ENCODE data around the gene IRX1.

IRX1 gene

DNA sequence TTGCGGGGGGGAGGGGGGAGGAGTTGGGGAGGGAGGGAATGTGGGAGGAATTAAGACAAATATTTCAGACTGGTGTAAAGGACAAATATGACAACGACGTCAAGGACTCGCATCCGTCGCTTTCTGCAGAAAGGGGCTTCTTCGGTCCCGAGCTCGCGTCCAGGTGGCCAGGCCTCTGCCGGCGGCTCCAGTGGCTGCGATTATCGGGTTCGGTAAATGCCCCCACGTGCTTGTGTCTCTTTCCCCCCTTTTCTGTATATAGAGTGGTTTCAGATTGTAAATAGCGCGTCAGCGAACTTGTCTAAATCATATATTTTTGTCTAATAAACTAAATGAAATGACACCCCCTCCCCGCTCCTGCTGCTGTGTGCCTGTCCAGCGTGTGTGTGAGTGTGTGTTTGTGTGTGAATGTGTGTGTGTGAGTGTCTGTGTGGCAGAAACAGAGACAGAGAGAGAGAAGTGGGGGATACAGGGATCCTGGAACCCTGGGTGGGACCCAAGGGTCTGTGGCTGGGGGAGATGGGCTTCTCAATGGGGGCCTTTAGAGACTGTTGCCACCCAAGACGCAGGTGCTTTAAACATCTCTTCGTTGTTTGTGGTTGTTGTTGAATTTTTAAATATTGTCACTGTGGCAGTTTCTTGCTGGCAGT, 5.6 kb downstream of the IRX1 start:
- no peak for DNase-seq

DNA sequence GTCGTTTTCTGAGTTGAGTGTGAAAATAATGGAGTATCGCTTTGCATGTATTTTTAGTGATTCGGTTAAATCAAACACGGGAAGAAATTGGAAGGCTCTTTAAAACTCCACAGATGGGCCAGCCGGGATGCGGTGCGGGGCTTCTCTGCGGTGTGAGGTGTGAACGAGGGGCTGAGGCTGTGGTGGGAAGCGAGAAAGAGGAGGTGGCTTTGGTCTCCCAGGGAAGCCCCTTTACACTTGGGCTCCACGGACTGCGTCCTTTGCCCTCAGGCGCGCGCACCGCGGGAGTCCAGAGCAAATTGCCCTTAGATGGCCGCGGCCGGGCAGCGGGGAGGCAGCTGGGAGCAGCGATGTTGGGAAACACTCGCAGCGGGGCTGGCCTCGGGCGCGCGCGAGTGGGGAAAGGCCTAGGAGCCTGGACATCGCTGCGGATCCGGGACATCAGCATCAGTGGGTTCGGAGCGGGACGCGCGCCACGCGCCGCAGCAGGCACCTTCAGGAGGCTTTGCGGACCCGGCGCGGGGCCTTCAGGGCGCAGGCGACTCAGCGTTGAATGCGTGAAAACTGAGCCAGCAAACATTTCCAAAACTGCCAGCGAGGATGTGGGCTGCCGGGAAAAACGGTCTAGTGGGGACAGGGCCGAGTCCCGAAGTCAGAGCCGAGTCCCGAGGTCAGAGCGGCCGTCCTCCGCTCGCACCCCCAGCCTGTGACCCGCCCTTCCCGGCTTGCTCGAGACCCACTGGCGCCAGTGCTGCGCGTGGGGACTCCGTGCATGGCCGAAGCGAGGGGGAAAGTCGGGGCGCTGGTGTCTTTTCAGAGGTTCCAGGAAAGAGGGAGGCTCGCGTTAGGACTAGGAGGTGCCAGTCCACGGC, 6.5 kb downstream of the IRX1 start:
- no peak for DNase-seq

DNA sequence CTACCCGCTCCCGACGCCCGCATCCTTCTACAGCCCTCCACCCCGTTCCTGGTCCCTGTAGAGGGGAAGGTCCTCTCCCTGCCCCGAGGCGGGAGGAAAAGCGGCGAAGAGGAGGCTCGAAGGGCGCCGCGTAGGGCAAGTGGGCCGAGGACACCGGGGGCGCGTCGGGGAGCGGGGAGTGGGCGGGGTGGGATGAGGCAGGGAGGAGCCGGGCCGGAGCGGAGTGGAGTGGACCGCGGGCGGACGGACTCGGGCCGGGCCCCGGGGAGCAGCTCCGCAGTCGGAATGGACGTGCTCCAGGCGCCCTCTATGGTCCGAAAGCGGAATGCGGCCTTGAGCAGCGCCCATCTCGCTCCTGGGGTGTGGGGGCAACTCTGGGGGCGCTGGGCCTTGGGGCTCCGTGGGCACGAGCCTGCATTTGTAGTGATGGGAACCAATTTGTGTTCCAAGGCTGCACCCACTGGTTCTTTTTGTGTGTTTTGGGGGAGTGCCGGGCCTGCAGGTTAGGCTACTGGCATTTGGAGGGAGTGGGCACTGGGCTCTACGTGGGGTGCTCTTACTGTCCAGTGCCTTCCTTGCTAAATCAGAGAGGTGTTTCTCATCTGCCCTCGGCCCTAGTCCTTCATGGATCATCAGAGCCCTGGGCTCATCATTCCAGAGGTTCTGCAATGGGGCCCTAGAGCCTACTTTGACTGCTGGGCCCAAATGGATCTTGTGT, 7.3 kb downstream of the IRX1 start:
- DNase-seq = peak; percentile 26

DNA sequence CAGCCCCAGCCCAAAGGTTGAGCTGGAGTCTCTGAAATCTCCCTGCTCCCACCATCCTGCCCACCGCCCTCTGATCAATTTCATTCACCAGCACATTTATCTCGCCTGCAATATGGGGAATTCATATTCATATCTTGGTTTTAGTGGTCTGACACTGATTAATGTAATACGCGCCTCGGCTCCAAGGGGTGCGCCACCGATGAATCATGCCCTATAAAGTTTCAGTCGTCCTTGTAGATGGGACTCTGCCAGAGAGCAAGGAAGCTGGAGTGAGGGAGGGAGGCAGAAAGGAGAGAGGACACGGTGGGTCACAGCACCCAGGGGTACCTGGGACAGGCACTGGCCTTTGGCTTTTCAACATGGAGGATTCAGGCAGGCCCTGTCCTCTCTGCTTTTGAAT, 8.9 kb downstream of the IRX1 start:
- DNase-seq = no peak

DNA sequence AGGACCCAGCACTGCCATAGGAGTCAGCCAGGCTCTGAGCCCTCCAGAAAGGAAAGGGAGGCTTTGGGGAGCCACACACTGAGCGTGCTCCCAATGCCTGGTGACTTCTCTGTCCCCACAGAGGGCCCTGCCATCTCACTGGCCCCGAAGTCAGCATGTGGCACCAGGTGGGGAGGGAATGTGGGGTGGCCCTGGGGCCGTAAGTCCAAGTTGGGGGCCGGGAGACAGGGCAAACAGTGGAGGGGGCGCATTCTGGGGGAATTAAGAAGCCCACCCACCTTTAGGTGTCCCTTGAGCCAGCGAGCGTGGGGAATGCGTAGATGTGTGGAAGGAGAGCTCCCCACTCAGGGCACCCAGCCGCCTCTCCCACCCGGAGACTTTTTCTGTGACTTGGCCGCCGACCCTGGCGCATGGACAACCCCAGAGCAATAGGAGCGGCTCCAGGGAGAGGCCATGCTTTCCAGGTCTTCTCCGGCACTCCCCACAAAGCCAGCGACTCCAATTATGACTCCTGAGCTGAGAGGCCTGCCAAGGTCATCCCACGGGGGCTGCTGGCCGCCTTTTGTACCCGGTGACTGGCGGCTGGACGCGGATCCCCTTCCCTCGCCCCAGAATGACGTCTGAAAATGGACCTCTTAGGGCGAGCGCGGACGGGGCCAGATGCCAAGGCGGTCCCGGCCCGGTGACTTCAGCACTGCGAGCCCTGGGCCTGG, 9.8 kb downstream of the IRX1 start:
- DNase-seq = no peak

DNA sequence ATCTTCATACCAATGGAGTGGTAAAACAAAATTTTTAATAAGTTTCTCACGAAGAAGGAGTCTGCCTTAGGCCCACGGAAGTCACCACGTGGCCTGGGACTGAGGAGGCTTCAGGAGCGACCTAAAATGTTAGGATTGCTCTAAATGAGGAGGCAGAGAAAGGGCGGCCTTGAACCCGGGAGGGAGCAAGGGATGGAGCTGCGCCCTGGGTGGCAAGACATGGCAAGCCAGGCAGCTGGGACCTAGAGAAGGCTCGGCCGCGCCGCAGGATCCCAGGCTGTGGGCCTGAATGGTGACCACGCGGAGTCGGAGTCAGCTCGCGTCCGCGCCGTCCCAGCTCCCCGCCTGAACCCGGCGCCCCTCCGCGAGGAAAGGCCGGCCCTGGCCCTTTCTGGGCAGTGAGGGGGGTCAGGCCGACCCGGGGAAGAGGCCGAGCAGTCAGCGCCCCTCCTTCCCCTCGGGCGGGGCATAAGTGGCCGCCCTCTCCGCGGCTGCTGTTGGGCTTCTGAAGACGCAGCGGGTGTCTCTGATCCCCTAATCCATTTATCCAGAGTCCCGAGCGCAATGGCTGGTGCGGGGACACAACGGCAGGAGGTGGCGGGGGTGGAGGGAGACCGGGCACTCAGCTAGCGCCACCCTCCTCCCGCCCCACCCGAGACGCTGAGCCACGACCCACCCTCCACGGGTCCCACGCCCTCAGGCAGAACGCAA, 10.6 kb downstream of the IRX1 start:
- no peak for DNase-seq

DNA sequence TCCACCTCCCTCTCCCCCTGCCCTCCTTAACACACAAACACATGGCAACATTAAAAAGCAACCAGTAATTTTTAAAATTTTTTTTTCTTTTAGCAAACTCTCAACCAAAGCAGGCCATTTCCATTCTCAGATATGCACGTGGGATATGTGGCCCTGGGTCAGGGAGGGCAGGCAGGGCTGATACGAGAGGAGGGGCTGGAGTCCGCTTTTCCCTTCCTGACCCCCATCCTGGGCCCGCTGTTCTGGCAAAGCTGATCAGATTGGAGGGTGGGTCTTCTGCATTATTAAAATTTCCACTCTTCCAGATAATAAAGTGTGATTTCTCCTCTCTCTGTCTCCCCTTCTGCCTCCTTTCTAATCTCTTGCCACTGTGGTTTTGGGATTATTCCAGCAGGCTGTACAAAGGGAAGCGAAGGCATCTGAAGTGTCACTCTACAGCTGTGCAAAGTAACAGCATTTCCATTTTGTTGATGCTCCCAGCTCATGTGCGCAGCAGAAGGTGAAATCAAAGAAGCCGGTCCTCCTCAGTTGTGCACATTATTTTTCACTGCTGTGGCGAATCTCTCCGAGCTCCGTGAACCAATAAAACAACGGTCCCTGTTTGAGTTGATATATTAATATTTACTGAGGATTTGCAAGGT, 12.0 kb downstream of the IRX1 start:
- no peak for DNase-seq

DNA sequence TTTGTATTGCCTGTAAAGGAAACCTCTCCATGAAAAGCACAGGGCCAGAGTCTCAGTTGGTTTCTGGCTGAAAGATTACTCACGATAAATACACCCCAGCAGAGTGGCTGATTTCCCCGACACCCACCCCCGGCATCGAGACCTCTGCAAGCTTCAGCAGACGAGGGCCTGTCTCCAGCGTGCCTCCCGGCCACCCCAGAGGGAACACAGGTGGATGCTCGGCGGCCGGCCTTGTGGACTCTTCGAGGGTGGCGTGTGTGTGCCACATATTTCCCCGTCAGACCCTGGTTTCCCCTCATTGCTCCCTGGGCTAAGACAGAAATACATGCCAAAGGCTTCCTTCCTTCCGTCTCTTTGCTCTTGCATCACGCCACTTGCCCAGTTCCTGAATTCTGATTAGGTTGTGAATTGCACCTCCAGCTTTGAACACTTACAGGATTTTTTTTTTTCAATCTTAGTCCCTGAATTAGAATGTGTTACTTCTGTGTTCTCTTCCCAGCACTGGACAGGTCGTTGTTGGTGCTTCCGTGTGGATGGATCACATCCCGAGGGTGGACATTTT, 13.6 kb downstream of the IRX1 start:
- no peak for DNase-seq

DNA sequence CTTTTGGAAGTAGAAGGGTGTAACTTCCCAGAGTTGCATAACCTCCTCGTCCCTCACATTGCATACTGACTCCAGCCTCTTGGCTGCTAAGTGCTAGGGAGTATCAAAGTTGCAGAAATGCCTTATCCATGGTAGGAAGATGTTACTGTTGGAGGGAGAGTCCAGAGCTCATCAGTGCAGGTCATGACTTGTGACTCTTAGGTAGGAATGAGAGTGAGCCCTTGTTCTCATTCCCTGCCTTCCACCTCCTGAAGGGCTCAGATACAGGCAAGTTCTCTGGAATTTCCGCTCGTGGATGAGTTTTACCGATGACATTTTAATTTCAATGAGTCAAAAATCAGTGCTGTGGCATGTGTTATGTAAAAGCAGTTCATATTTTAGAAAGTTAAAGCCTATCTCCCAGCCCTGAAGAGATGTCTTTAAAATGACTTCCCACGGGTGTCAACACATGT, 17.0 kb downstream of the IRX1 start:
- no peak for DNase-seq

DNA sequence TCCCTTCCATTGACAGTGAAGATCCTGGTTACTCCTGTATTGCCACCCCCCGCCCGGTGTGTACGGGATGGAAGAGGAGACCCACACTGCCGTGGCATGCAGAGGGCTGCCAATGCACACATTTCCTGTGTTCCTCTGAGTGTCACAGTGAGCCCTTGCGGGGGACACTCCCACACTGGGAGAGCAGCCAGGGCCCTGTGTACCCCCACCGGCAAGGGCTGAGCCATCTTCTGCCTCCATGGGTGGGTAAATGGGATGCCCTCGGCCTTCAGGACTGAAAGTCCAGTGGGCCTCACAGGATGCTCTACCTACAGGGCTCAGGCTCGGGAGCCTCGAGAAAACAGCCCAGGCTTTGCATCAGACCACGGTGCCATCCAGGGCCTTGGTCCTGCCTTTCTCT, 18.1 kb downstream of the IRX1 start:
- DNase-seq = no peak

DNA sequence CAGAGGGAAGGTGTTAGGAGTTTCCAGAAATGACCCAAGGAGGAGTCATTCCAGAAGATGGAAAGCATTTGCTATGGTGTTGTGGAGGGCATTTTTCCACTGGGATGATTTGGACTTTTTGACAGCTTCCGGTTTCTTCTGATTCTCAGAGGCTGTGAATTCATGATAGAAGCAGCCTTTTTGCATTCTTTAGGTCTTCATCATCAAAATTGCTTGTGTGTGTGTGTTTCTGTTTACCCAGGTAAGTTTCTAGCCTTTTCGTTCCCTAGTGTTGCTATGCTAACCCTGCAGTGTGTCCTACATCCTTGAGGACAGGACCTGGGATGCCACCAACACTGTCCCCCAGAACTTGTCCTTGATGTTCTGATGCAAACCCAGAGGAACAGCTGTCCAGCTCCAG, 19.6 kb downstream of the IRX1 start:
- no peak for DNase-seq

DNA sequence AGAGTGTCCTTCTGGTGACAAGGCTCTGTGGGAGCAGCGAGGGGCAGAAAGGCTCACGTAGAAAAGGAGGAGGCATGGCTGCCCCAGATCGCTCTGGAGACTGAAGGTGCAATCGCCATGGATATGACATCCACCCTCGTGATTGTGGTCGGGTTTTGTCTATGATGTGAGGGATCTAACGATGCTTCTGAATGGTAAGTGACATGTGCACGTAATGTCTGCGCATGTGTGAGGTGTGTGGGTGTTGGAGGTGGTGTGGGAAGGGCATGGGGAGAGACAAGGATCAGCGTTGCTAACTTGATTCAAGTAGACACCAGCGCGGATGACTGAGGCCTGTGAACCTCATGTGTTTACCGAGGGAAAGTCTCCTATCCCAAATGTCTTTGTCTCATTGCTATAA, 20.2 kb downstream of the IRX1 start:
- no peak for DNase-seq

DNA sequence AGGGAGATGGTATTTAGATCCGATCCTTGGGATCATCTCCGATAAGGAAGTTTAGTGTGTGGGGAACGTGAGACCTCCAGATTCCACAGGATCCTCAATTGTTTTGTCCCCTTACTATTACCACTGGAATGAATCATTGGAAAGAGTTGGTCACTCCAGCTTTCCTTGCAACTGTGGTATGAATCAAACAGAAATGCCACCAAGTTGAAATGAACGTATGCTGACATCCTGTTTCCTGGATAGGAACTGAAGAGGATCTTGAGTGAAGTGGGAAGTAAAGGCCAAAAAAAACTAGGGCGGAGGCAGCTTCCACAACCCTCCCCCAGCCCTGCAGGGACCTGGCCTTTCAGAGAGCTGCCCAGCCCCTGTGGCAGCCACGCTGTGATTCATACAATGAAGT, 23.9 kb downstream of the IRX1 start:
- no peak for DNase-seq

DNA sequence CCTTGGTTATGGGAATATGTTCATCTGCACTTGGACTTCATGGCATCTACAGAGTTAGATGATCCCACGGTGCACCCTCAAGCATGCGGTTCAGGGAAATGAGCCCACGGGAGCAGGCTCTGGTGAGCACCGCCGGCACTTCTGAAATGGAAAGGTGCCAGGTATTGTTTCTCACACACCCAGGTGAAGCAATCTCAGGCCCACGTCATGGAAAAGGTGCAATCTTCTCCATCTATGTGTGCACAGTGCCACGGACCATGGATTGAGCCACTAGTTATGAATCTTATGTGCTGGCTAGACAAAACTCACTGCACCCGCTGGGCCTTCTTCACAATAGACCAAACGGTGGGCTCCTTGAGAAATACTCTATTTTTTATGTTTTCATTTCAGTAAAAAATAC, 27.3 kb downstream of the IRX1 start:
- no peak for DNase-seq

DNA sequence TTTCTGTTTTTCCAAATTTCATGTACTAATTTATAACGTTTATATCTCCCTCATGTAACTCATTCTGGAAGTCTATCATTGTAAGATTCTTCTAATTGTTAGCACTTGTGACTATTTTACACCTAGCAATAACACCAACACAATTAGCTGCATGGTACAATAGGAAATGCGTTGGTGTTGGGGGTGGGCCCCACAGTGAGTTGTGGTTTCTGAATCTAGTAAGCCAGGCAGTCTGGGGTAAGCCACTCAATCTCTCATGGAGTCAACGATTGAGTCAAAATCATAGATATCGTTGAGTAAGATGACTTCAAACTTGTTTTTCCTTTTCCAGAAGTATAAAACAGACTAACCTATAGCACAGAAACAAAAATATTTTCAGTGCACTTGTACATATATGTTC, 30.0 kb downstream of the IRX1 start:
- DNase-seq = no peak

DNA sequence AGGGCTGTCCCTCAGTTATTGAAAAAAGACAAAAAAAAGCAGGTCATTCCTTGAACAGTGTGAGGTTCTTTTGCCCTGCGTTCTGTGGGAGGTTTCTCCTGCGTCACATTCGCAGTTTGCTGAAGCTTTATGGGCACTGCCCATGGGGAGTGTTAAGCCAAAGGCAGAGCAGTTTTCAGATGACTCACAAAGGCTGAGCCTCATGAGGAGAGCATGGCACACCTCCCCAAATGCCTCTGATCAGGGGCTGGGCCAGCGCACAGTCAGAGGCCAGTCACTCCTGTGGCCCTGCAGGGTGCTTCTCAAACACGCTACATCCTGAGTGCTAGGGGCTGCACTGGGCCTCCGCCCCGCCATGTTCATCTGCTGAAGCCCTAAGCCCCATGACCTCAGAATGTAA, 38.4 kb downstream of the IRX1 start:
- DNase-seq = no peak

DNA sequence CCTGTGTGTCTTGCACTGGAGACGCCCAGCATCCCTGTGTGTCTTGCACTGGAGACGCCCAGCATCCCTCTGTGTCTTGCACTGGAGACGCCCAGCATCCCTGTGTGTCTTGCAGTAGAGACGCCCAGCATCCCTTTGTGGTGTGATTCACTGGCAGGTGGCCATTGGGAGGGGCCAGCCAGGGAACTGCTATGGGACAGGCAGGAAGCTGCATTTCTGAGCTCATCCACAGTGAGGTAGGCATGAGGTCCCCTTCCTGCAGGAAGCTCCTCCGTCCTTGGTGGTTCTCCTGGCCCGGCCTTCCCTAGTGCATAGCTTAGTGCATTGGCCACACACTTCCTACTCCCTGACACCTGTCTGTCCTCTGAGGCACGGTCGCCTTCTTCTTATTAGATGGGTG, 43.5 kb downstream of the IRX1 start:
- DNase-seq = no peak

DNA sequence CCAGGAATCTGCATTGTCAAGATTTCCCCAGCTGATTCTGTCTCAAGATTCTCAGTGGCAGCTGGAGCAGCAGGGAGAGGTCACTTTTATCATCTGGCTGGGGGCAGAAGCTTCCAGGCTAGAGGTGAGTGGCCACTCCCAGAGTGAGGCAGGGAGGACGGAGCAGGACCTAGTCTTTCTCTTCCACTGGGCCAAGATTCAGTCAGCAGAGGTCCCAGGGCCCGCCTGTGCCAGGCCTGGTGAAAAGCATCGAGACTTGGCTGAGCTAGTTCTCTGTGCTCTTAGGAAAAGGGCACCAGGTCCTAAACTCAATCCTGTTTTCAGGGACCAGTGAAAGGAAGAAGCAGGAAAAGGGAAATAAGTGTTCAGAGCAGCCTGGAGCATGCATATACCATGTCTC, 46.6 kb downstream of the IRX1 start:
- no peak for DNase-seq

DNA sequence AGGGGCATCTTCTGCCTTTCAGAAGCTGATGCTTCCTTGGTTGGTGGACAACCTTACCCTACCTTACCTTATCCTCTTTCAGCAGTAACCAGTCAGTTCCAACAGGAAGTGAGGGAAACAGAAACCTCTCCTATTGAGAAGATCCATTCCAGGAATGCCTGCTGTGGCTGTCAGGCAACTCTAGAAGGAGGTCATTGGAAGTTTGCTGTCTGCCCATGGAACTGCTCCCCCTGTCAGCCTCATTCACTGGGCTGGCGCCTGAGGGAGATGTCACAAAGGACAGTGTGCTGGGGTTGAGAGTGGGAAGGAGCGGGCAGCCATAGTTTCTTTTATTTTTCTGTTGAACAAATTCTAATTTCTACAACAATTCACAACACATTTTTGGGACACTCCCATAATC, 54.7 kb downstream of the IRX1 start:
- DNase-seq = no peak

DNA sequence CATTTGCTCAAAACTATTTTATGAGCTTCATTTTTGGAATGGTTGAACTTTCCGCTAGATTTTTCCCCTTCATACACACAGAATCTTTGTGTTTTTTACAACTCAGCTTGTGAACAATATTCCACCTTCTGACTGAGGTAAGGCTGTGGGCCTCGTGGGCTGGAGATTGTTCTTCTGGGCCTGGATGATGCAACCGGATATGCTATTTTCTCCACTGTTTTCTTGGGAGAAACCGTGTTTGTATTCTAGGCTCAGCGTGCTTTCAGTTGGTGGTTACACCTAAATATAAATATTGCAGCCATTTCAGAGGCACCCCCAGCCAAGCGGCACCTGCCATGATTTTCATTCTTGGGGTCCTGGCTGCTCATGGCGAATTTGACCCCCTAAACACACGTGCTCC, 55.2 kb downstream of the IRX1 start:
- no peak for DNase-seq
